Measurements from ENCODE around the gene C4orf50. TPM values are rescaled to one million over a fixed set of nuclear protein-coding genes. Genes with fewer than 3 reads are reported as not detected.

The C4orf50 gene
- total RNA-seq, 5 donors from 2014 or later (not counting 1 experiment from before 2014, with no cell fraction given): 0.28 to 3.0 (median 0.54) TPM

- no peaks in the 10 kb centered on the region for H3K9me3 Mint-ChIP-seq
- H3K36me3 ChIP-seq (ENCODE audit: control insufficient read depth in 2 of 2, extremely low read depth in 1 of 2, insufficient read depth in 1 of 2, low read length in 1 of 2): no peaks in the 10 kb centered on the region
- no peak overlapping the region for H3K4me3 Mint-ChIP-seq
- H3K27me3 Mint-ChIP-seq: peaks cover 6 to 15% of the 10 kb centered on the region in 2 donors
- ChIA-PET POLR2A (no interaction called here), CTCF (no interaction called here)
- H3K27ac ChIP-seq (ENCODE audit: low read length): no peak overlapping the region
- H3K27me3 ChIP-seq (replicated peaks in 1 of 2; ENCODE audit: control insufficient read depth in 2 of 2, extremely low read depth in 1 of 2, insufficient read depth in 2 of 2, low read length in 1 of 2): peaks cover 0 to 8% of the 10 kb centered on the region in 2 experiments
- ATAC-seq (replicated peaks in 1 of 4) (no peak), DNase-seq (no peak)
- H3K4me1 Mint-ChIP-seq: no peaks in the 10 kb centered on the region
- H3K4me3 ChIP-seq (ENCODE audit: control insufficient read depth in 1 of 2, extremely low read depth in 1 of 2, low read length in 1 of 2): no peak overlapping the region
- no peaks in the 10 kb centered on the region for H3K4me1 ChIP-seq (ENCODE audit: control insufficient read depth in 1 of 2, extremely low read depth in 1 of 2, insufficient read depth in 2 of 2, low read length in 2 of 2)
- no peak overlapping the region for H3K27ac Mint-ChIP-seq
- WGBS (ENCODE audit: insufficient coverage): 91% methylated on average over 24 of the region's 30 CpGs
- H3K9me3 ChIP-seq: no peaks in the 10 kb centered on the region
- H3K36me3 Mint-ChIP-seq: no peaks in the 10 kb centered on the region
These were observed 4.5 kb upstream of the C4orf50 start for GRCh38 chr4:6022607-6023288.

- ChIA-PET CTCF (no interaction called here), POLR2A (no interaction called here)
- Histone ChIP-seq H3K27me3 (replicated peaks in 1 of 2; ENCODE audit: control insufficient read depth in 2 of 2, extremely low read depth in 1 of 2, insufficient read depth in 2 of 2, low read length in 1 of 2) (peaks cover 0 to 8% of the 10 kb centered on the region in 2 experiments), H3K9me3 (no peaks in the 10 kb centered on the region), H3K27ac (ENCODE audit: low read length) (no peak overlapping the region), H3K36me3 (ENCODE audit: control insufficient read depth in 2 of 2, extremely low read depth in 1 of 2, insufficient read depth in 1 of 2, low read length in 1 of 2) (no peaks in the 10 kb centered on the region), H3K4me1 (ENCODE audit: control insufficient read depth in 1 of 2, extremely low read depth in 1 of 2, insufficient read depth in 2 of 2, low read length in 2 of 2) (no peaks in the 10 kb centered on the region), H3K4me3 (ENCODE audit: control insufficient read depth in 1 of 2, extremely low read depth in 1 of 2, low read length in 1 of 2) (no peak overlapping the region)
- Mint-ChIP-seq H3K36me3 (no peaks in the 10 kb centered on the region), H3K27ac (no peak overlapping the region), H3K9me3 (no peaks in the 10 kb centered on the region), H3K4me1 (no peaks in the 10 kb centered on the region), H3K27me3 (peaks cover 6 to 15% of the 10 kb centered on the region in 2 donors), H3K4me3 (no peak overlapping the region)
- ATAC-seq (replicated peaks in 1 of 4) (peak in 1 of 4 experiments; percentile 9), DNase-seq (no peak)
- WGBS (ENCODE audit: insufficient coverage): 78% methylated on average over 15 of the region's 20 CpGs
These were observed 3.8 kb upstream of the C4orf50 start for GRCh38 chr4:6021831-6022606.

- H3K36me3 ChIP-seq (ENCODE audit: control insufficient read depth in 2 of 2, extremely low read depth in 1 of 2, insufficient read depth in 1 of 2, low read length in 1 of 2): no peaks in the 10 kb centered on the region
- H3K27ac Mint-ChIP-seq: no peak overlapping the region
- no peak overlapping the region for H3K4me3 ChIP-seq (ENCODE audit: control insufficient read depth in 1 of 2, extremely low read depth in 1 of 2, low read length in 1 of 2)
- WGBS (ENCODE audit: insufficient coverage): 81% methylated on average over 8 of the region's 8 CpGs
- peaks cover 6 to 15% of the 10 kb centered on the region in 2 donors for H3K27me3 Mint-ChIP-seq
- POLR2A ChIA-PET: no interaction called here
- H3K27ac ChIP-seq (ENCODE audit: low read length): no peak overlapping the region
- no peak overlapping the region for H3K4me3 Mint-ChIP-seq
- H3K4me1 Mint-ChIP-seq: no peaks in the 10 kb centered on the region
- ATAC-seq (replicated peaks in 1 of 4) (no peak), DNase-seq (no peak)
- no peaks in the 10 kb centered on the region for H3K4me1 ChIP-seq (ENCODE audit: control insufficient read depth in 1 of 2, extremely low read depth in 1 of 2, insufficient read depth in 2 of 2, low read length in 2 of 2)
- no peaks in the 10 kb centered on the region for H3K9me3 ChIP-seq
- peaks cover 0 to 8% of the 10 kb centered on the region in 2 experiments for H3K27me3 ChIP-seq (replicated peaks in 1 of 2; ENCODE audit: control insufficient read depth in 2 of 2, extremely low read depth in 1 of 2, insufficient read depth in 2 of 2, low read length in 1 of 2)
- H3K36me3 Mint-ChIP-seq: no peaks in the 10 kb centered on the region
- CTCF ChIA-PET: interaction anchor here in 1 of 2 donors (0.9 kb wide), 1 partner anchor 10 kb away, joined by 4 read pairs; no protein-coding TSS in a partner anchor
- H3K9me3 Mint-ChIP-seq: no peaks in the 10 kb centered on the region
These were observed 2.4 kb upstream of the C4orf50 start for GRCh38 chr4:6020613-6021012.

- H3K4me3 ChIP-seq (ENCODE audit: control insufficient read depth in 1 of 2, extremely low read depth in 1 of 2, low read length in 1 of 2): no peak overlapping the region
- H3K9me3 ChIP-seq: no peaks in the 10 kb centered on the region
- H3K27ac ChIP-seq (ENCODE audit: low read length): no peak overlapping the region
- Mint-ChIP-seq H3K4me1 (no peaks in the 10 kb centered on the region), H3K36me3 (no peaks in the 10 kb centered on the region), H3K9me3 (no peaks in the 10 kb centered on the region), H3K4me3 (no peak overlapping the region), H3K27me3 (peaks cover 6 to 18% of the 10 kb centered on the region in 2 donors), H3K27ac (no peak overlapping the region)
- ChIA-PET CTCF (interaction anchor here in 1 of 2 donors (0.9 kb wide), 1 partner anchor 9 kb away, joined by 4 read pairs; no protein-coding TSS in a partner anchor), POLR2A (no interaction called here)
- WGBS (ENCODE audit: insufficient coverage): 67% methylated on average over 7 of the region's 22 CpGs
- H3K36me3 ChIP-seq (ENCODE audit: control insufficient read depth in 2 of 2, extremely low read depth in 1 of 2, insufficient read depth in 1 of 2, low read length in 1 of 2): no peaks in the 10 kb centered on the region
- DNase-seq (peak in 7 of 35 experiments; percentile 3 to 52 (median 8)), ATAC-seq (replicated peaks in 1 of 4) (no peak)
- no peaks in the 10 kb centered on the region for H3K4me1 ChIP-seq (ENCODE audit: control insufficient read depth in 1 of 2, extremely low read depth in 1 of 2, insufficient read depth in 2 of 2, low read length in 2 of 2)
- peaks cover 0 to 15% of the 10 kb centered on the region in 2 experiments for H3K27me3 ChIP-seq (replicated peaks in 1 of 2; ENCODE audit: control insufficient read depth in 2 of 2, extremely low read depth in 1 of 2, insufficient read depth in 2 of 2, low read length in 1 of 2)
These were observed 1.4 kb upstream of the C4orf50 start for GRCh38 chr4:6019316-6020263.

GRCh38 chr4:6017800-6018199 is 431 bp downstream of the C4orf50 start:
- Histone ChIP-seq H3K27me3 (replicated peaks in 1 of 2; ENCODE audit: control insufficient read depth in 2 of 2, extremely low read depth in 1 of 2, insufficient read depth in 2 of 2, low read length in 1 of 2) (peaks cover 0 to 13% of the 10 kb centered on the region in 2 experiments), H3K4me3 (ENCODE audit: control insufficient read depth in 1 of 2, extremely low read depth in 1 of 2, low read length in 1 of 2) (no peak overlapping the region), H3K36me3 (ENCODE audit: control insufficient read depth in 2 of 2, extremely low read depth in 1 of 2, insufficient read depth in 1 of 2, low read length in 1 of 2) (no peaks in the 10 kb centered on the region), H3K4me1 (ENCODE audit: control insufficient read depth in 1 of 2, extremely low read depth in 1 of 2, insufficient read depth in 2 of 2, low read length in 2 of 2) (no peaks in the 10 kb centered on the region), H3K9me3 (no peaks in the 10 kb centered on the region), H3K27ac (ENCODE audit: low read length) (no peak overlapping the region)
- Mint-ChIP-seq H3K36me3 (no peaks in the 10 kb centered on the region), H3K4me1 (no peaks in the 10 kb centered on the region), H3K4me3 (no peak overlapping the region), H3K27me3 (peaks cover 4 to 18% of the 10 kb centered on the region in 2 donors), H3K9me3 (no peaks in the 10 kb centered on the region), H3K27ac (no peak overlapping the region)
- ChIA-PET POLR2A (no interaction called here), CTCF (no interaction called here)
- ATAC-seq (replicated peaks in 1 of 4) (no peak), DNase-seq (no peak)
- WGBS (ENCODE audit: insufficient coverage): 96% methylated on average over 10 of the region's 11 CpGs

- ChIA-PET CTCF (no interaction called here), POLR2A (no interaction called here)
- no peaks in the 10 kb centered on the region for H3K9me3 Mint-ChIP-seq
- Histone ChIP-seq H3K9me3 (no peaks in the 10 kb centered on the region), H3K36me3 (ENCODE audit: control insufficient read depth in 2 of 2, extremely low read depth in 1 of 2, insufficient read depth in 1 of 2, low read length in 1 of 2) (no peaks in the 10 kb centered on the region), H3K4me1 (ENCODE audit: control insufficient read depth in 1 of 2, extremely low read depth in 1 of 2, insufficient read depth in 2 of 2, low read length in 2 of 2) (no peaks in the 10 kb centered on the region), H3K4me3 (ENCODE audit: control insufficient read depth in 1 of 2, extremely low read depth in 1 of 2, low read length in 1 of 2) (no peak overlapping the region), H3K27ac (ENCODE audit: low read length) (no peak overlapping the region), H3K27me3 (replicated peaks in 1 of 2; ENCODE audit: control insufficient read depth in 2 of 2, extremely low read depth in 1 of 2, insufficient read depth in 2 of 2, low read length in 1 of 2) (peaks cover 0 to 13% of the 10 kb centered on the region in 2 experiments)
- WGBS (ENCODE audit: insufficient coverage): 83% methylated on average over 9 of the region's 10 CpGs
- no peak overlapping the region for H3K27ac Mint-ChIP-seq
- no peaks in the 10 kb centered on the region for H3K36me3 Mint-ChIP-seq
- ATAC-seq (replicated peaks in 1 of 4) (no peak), DNase-seq (no peak)
- H3K4me3 Mint-ChIP-seq: no peak overlapping the region
- no peaks in the 10 kb centered on the region for H3K4me1 Mint-ChIP-seq
- H3K27me3 Mint-ChIP-seq: peaks cover 4 to 18% of the 10 kb centered on the region in 2 donors
These were observed 1.2 kb downstream of the C4orf50 start for GRCh38 chr4:6017030-6017429.

Data from T-cell (primary cell).